Measurements from ENCODE around the gene PARD3.

The PARD3 gene

GRCh38 chr10:34477249-34477648 lies 337.8 kb downstream of the PARD3 start:
- TF ChIP-seq CTCF (conservative IDR thresholded peaks at IDR 0.05) = no peak
- no peak overlapping the region for H3K27ac ChIP-seq

- no peak overlapping the region for H3K27ac ChIP-seq
- no peak for TF ChIP-seq CTCF (conservative IDR thresholded peaks at IDR 0.05)
Measured at GRCh38 chr10:34476608-34477007, 338.5 kb downstream of the PARD3 start.

- no peak overlapping the region for H3K27ac ChIP-seq
- TF ChIP-seq CTCF (conservative IDR thresholded peaks at IDR 0.05) = no peak
Measured at GRCh38 chr10:34475786-34476185, 339.3 kb downstream of the PARD3 start.

GRCh38 chr10:34475274-34475646 lies 339.8 kb downstream of the PARD3 start:
- no peak for TF ChIP-seq CTCF (conservative IDR thresholded peaks at IDR 0.05)
- no peak overlapping the region for H3K27ac ChIP-seq

GRCh38 chr10:34474555-34475273 lies 340.4 kb downstream of the PARD3 start:
- TF ChIP-seq CTCF (conservative IDR thresholded peaks at IDR 0.05) = no peak
- H3K27ac ChIP-seq = no peak overlapping the region

- no peak for TF ChIP-seq CTCF (conservative IDR thresholded peaks at IDR 0.05)
- H3K27ac ChIP-seq = no peak overlapping the region
Measured at GRCh38 chr10:34474009-34474376, 341.1 kb downstream of the PARD3 start.

- TF ChIP-seq CTCF (conservative IDR thresholded peaks at IDR 0.05) = no peak
- no peak overlapping the region for H3K27ac ChIP-seq
Measured at GRCh38 chr10:34473174-34474008, 341.7 kb downstream of the PARD3 start.
